Gastroesophageal sphincter (tissue), 3 donors: ENCODE measurements around the gene PRDM16.

Experiments used
- CTCF ChIP-seq, 4 experiments: fragments of 200-600 bp in 2 of 4; fragments of 450-650 bp in 2 of 4; sonication (generic) in 1 of 4; IDR thresholded peaks; one replicate each; pipeline ENCODE4 v1.5.1; 2017 to 2019; ENCODE audit warnings: antibody characterized with exemption in 4 of 4, mild to moderate bottlenecking in 2 of 4, moderate library complexity in 2 of 4
- POLR2A ChIP-seq, 2 donors: fragments of 450-650 bp; IDR thresholded peaks; one replicate each; pipeline ENCODE4 v1.6.1; 2017; ENCODE audit warnings: antibody characterized with exemption in 2 of 2, mild to moderate bottlenecking in 2 of 2, moderate library complexity in 1 of 2
- POLR2AphosphoS5 ChIP-seq: sonication (generic); formaldehyde crosslinking; IDR thresholded peaks from one replicate; pipeline ENCODE4 v1.6.1; 2017; ENCODE audit warnings: antibody characterized with exemption

- no peak for TF ChIP-seq CTCF (IDR thresholded peaks at IDR 0.05)
- TF ChIP-seq POLR2A (IDR thresholded peaks at IDR 0.05): no peak
- TF ChIP-seq POLR2AphosphoS5: no peak
Measured at GRCh38 chr1:3430820-3431219, 361.8 kb downstream of the PRDM16 start.
